Activated CD8-positive, alpha-beta memory T cell treated with anti-CD3 and anti-CD28 coated beads, Interleukin-2, amount 10 ng/mL, durations not matched to agents 7 days and 5 days (primary cell): ENCODE results near the gene UBL3. TPM values are rescaled to one million over a fixed set of nuclear protein-coding genes. Genes with fewer than 3 reads are reported as not detected.

Experiments used
- ATAC-seq: fragments of 150-1000 bp; cut with Tn5 transposase; one replicate; pipeline ENCODE4 v1.10.0; 2021; ENCODE audit warnings: moderate library complexity
- CTCF ChIA-PET: fragments of 350-600 bp; sonication (Branson Sonifier 250); formaldehyde crosslinking; loops from one replicate; lab custom pipeline; 2021; ENCODE audit warnings: antibody characterized with exemption; lab: Charles Lee
- DNase-seq: peaks from one replicate; pipeline ENCODE4 v3.0.0-alpha.2; 2020
- H3K27ac Mint-ChIP-seq: one replicate; pipeline ENCODE4 v1.8.0; 2021; ENCODE audit warnings: mild to moderate bottlenecking, mixed read lengths
- H3K27me3 Mint-ChIP-seq: one replicate; pipeline ENCODE4 v1.8.0; 2021; ENCODE audit warnings: mixed read lengths
- H3K36me3 Mint-ChIP-seq: one replicate; pipeline ENCODE4 v1.8.0; 2021; ENCODE audit warnings: mild to moderate bottlenecking, mixed read lengths
- H3K4me1 Mint-ChIP-seq: one replicate; pipeline ENCODE4 v1.8.0; 2021; ENCODE audit warnings: mixed read lengths
- H3K4me3 Mint-ChIP-seq: one replicate; pipeline ENCODE4 v1.8.0; 2021; ENCODE audit warnings: mild to moderate bottlenecking, moderate library complexity, mixed read lengths
- H3K9me3 Mint-ChIP-seq: one replicate; pipeline ENCODE4 v1.8.0; 2022; ENCODE audit warnings: low read depth, mixed read lengths
- total RNA-seq, 2 experiments: library from RNA; stranded (reverse); gene quantifications; one replicate each; pipeline ENCODE4 v1.2.3, GENCODE V29; 2021

Gene UBL3
- total RNA-seq, 2 experiments from 2014 or later: 9.6 to 10.2 TPM

- Mint-ChIP-seq H3K4me3 (no peak overlapping the region), H3K36me3 (peaks cover 4% of the 10 kb centered on the region), H3K9me3 (no peaks in the 10 kb centered on the region), H3K27ac (no peak overlapping the region), H3K27me3 (no peaks in the 10 kb centered on the region), H3K4me1 (peaks cover 8% of the 10 kb centered on the region)
- DNase-seq (no peak), ATAC-seq (no peak)
- CTCF ChIA-PET: no interaction called here
These were observed 49.7 kb downstream of the UBL3 start for GRCh38 chr13:29800687-29801086.

DNA sequence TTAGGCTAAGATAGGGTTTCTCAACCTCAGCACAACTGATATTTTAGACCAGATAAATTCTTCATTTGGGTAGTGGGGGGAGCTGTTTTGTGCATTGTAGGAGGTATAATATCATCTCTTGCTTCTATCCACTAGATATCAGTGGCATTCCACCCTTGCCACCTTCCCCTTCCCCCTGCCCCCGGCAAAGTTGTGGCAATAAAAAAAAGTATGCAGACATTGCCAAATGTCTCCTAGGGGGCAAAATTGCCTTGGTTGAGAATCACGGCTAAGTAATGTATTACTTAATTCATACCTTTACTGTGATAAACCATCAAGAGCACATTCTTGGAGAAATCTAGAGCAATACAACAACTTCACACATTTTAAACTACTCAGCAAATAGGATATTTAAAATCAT lies 51.4 kb downstream of the UBL3 start:
- ATAC-seq (no peak), DNase-seq (no peak)
- no peak overlapping the region for H3K27ac Mint-ChIP-seq
- no peaks in the 10 kb centered on the region for H3K36me3 Mint-ChIP-seq
- H3K4me3 Mint-ChIP-seq: no peak overlapping the region
- H3K9me3 Mint-ChIP-seq: no peaks in the 10 kb centered on the region
- CTCF ChIA-PET: no interaction called here
- peaks cover 7% of the 10 kb centered on the region for H3K4me1 Mint-ChIP-seq
- H3K27me3 Mint-ChIP-seq: no peaks in the 10 kb centered on the region

- DNase-seq: no peak
- CTCF ChIA-PET: interaction anchor here (1.0 kb wide), 1 partner anchor 323 kb away, joined by 3 read pairs; no protein-coding TSS in a partner anchor
These were observed 58.2 kb downstream of the UBL3 start for GRCh38 chr13:29791997-29792780.

DNA sequence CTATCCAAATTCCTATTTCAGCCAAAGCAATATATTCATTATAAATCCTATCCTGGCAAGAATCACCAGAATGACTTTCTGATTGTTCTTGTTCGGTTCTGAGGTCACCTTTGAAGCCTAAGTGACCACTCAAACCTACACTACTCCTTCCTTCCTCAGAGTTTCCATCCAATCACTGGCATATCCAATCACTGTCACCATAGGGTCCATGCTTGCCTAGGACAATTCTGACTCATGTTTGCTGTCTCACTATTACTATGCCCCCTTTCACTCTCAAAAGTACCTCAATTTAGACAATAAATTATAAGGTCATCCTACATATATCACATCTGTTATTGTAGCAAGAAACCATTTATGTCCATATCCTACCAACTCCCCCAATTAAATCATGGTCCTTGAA lies 58.9 kb downstream of the UBL3 start:
- Mint-ChIP-seq H3K36me3 (peaks cover 1% of the 10 kb centered on the region), H3K9me3 (no peaks in the 10 kb centered on the region), H3K27ac (no peak overlapping the region), H3K4me1 (peaks cover 11% of the 10 kb centered on the region), H3K4me3 (no peak overlapping the region), H3K27me3 (no peaks in the 10 kb centered on the region)
- CTCF ChIA-PET: no interaction called here
- ATAC-seq (peak; percentile 63), DNase-seq (no peak)

More at GRCh38 chr13:29791997-29792780, 58.2 kb downstream of the UBL3 start:
- no peak overlapping the region for H3K27ac Mint-ChIP-seq
- H3K27me3 Mint-ChIP-seq: no peaks in the 10 kb centered on the region
- no peaks in the 10 kb centered on the region for H3K9me3 Mint-ChIP-seq
- no peak overlapping the region for H3K4me3 Mint-ChIP-seq
- H3K36me3 Mint-ChIP-seq: peaks cover 1% of the 10 kb centered on the region
- no peak for ATAC-seq
- H3K4me1 Mint-ChIP-seq: peaks cover 11% of the 10 kb centered on the region

DNA sequence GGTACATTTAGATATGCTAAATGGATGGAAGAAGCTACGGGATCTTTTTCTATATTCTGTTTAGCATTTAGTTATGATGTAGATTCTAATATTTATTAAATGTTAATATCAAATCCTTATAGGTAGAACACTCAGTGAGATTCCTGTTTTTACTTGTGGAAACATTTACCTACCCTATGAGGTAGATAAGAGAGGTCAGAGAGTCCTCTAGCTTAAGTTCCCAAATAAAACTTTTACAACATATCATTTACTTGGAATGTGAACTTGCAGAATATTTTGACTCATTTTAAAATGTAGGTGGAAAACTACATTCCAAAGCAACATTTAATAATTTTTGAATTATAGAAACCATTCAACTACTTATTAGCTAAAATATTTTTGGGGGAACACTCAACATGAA lies 63.7 kb downstream of the UBL3 start:
- CTCF ChIA-PET: interaction anchor here (1.3 kb wide), 1 partner anchor 328 kb away, joined by 3 read pairs; no protein-coding TSS in a partner anchor
- Mint-ChIP-seq H3K4me1 (peaks cover 14% of the 10 kb centered on the region), H3K36me3 (peaks cover 1% of the 10 kb centered on the region), H3K27me3 (no peaks in the 10 kb centered on the region), H3K4me3 (no peak overlapping the region), H3K9me3 (no peaks in the 10 kb centered on the region), H3K27ac (no peak overlapping the region)
- no peak for ATAC-seq
- no peak for DNase-seq

DNA sequence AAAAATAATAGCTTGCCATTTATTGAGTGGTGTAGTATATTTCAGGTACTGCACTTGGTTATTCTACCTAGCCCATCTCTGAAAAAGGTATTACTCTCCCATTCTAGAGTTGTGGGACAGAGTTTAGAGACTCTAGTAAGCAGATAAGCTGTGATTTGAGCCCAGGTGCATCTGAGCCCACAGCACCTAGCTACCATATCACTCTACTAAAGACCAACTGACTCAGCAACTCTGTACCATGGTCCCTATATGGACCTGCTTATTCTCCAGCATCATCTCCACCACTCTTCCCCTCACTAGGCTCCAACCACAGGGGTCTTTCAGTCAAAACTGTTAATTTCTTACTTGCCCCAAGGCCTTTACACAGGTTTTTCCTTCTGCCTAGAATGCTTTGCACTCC lies 64.4 kb downstream of the UBL3 start:
- Mint-ChIP-seq H3K9me3 (no peaks in the 10 kb centered on the region), H3K4me3 (no peak overlapping the region), H3K27me3 (no peaks in the 10 kb centered on the region), H3K4me1 (peaks cover 9% of the 10 kb centered on the region), H3K27ac (no peak overlapping the region), H3K36me3 (peaks cover 1% of the 10 kb centered on the region)
- DNase-seq (no peak), ATAC-seq (no peak)
- CTCF ChIA-PET: interaction anchor here (1.2 to 1.3 kb wide), 2 partner anchors 15 to 329 kb away, joined by 3 to 4 read pairs; no protein-coding TSS in a partner anchor

DNA sequence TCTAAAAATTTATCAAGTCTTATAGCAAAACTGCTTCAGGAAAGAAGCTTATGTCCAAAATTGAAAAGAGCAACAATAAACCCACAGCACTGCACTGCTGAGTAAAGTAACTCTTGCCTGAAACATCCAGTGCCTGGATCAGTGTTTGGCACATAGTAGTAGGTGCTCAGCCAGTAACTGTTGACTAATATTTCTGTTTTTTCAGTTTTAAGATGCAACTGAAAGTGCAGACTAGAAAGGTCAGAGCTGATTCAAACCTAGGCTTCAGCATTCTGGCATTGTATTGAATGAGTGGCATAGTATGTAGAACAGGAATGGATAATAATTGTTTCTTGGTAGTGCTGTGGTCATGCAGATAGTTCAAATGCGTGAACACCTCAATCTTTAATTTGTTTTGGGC lies 67.6 kb downstream of the UBL3 start:
- DNase-seq: no peak
- Mint-ChIP-seq H3K36me3 (no peaks in the 10 kb centered on the region), H3K4me3 (no peak overlapping the region), H3K4me1 (peaks cover 9% of the 10 kb centered on the region), H3K27me3 (no peaks in the 10 kb centered on the region), H3K27ac (no peak overlapping the region), H3K9me3 (no peaks in the 10 kb centered on the region)
- CTCF ChIA-PET: interaction anchor here (1.0 to 1.6 kb wide), 4 partner anchors 11 to 332 kb away, joined by 3 to 5 read pairs (median 3); no protein-coding TSS in a partner anchor
- ATAC-seq: peak; percentile 47

DNA sequence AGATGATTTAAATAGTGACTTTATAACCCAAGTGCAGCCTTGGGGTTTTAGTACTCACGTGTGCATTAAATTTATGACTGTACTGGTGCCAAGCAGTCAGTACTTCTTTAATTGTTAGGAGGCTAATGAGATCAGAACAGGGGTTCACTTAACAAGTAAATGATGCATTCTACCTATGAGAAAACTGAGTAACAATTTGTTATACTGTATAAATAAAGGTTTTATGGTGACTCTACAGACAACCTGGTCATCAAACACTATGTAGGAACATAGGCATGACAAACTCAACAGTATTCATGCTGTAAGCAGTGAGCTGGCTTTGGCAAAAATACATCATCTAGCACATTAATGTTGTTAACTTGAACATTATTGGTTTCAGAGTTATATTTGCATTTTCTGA lies 75.6 kb downstream of the UBL3 start:
- no peak for ATAC-seq
- H3K27me3 Mint-ChIP-seq: no peaks in the 10 kb centered on the region
- H3K36me3 Mint-ChIP-seq: peaks cover 4% of the 10 kb centered on the region
- CTCF ChIA-PET: interaction anchor here (0.9 to 13.0 kb wide), 3 partner anchors 9 to 358 kb away, joined by 3 to 224 read pairs (median 4); no protein-coding TSS in a partner anchor
- no peak for DNase-seq
- H3K4me1 Mint-ChIP-seq: no peaks in the 10 kb centered on the region
- H3K4me3 Mint-ChIP-seq: no peak overlapping the region
- H3K9me3 Mint-ChIP-seq: no peaks in the 10 kb centered on the region
- no peak overlapping the region for H3K27ac Mint-ChIP-seq

DNA sequence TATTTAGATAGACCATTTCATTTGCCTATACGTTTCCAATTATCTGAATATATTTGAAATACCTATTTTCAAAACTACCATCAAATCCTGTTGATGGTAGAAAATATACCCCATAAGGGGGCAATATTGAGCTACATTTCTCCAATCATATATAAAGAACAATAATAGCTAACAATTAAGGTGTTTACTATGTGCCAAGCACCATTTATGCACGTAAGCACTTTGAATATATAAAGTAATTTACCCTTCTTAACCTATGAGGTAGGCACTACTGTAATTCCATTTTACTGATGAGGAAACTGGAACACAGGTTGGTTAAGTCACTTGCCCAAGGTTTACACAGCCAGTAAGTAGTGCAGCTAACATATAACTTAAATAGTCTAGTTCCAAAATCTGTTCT lies 79.2 kb downstream of the UBL3 start:
- peak; percentile 42 for ATAC-seq
- peaks cover 7% of the 10 kb centered on the region for H3K36me3 Mint-ChIP-seq

DNA sequence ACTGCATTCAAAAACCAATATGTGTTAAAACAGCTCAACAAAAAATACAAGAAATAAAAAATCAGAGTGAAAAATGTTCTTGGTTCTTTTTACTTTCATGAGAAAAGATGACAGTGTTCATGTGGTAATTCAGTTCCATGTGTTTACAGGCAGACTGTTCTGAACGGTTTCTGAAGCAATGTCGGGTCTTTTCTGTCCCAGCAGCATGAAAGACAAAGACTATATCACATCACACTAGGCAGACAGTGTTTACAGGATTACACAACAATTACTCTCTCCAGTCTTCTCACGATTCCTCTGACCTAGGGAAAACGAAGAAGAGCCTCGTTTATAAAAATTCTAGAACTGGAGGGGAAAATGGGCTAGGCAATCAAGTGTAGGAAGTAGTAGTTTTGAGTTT lies 83.4 kb downstream of the UBL3 start:
- H3K27ac Mint-ChIP-seq: no peak overlapping the region
- DNase-seq (no peak), ATAC-seq (no peak)
- no peaks in the 10 kb centered on the region for H3K9me3 Mint-ChIP-seq
- H3K36me3 Mint-ChIP-seq: peaks cover 6% of the 10 kb centered on the region
- no peaks in the 10 kb centered on the region for H3K27me3 Mint-ChIP-seq
- peaks cover 16% of the 10 kb centered on the region for H3K4me1 Mint-ChIP-seq
- no peak overlapping the region for H3K4me3 Mint-ChIP-seq
- CTCF ChIA-PET: interaction anchor here (13.0 kb wide), 1 partner anchor 347 kb away, joined by 224 read pairs; no protein-coding TSS in a partner anchor

More for the DNA sequence above, 79.2 kb downstream of the UBL3 start:
- Mint-ChIP-seq H3K4me3 (no peak overlapping the region), H3K4me1 (no peaks in the 10 kb centered on the region), H3K27ac (no peak overlapping the region), H3K27me3 (no peaks in the 10 kb centered on the region), H3K9me3 (no peaks in the 10 kb centered on the region)
- CTCF ChIA-PET: interaction anchor here (0.6 to 13.0 kb wide), 20 partner anchors 8 to 361 kb away, joined by 3 to 224 read pairs (median 4); partner anchors contain the start of gene UBL3
- DNase-seq: no peak

DNA sequence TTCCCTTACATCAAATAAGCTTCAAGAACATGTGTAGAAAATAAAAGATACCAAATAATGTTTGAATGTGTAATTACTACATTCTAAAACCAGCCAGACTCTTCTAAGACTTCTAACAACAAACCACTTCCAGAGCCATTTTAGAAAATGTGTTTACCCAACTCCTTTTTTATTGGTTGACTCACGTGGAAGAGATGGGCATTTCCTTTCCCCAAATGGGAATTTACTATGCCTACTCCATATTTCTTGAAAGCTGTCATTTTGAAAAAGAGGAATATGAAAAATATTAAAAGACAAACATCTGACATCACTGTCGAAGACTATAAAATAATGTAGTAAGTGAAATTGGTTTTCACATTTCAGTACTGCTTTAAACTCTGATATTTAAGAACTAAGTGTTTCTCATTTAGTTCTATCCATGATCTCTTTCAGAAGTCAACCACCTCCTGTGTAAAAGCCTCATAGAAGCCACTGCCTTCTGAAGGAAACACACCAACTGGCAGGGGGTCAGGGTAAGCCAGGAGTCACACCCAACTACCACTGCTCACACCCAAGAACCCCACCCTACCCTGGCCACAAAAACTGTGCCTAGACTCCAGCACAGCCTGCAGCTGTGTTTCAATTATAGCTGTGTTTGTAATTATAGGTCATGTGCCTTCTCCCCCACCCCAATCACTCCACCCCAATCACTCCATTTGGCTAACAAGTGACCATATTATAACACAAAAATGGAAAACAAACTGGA lies 86.8 kb downstream of the UBL3 start:
- CTCF ChIA-PET: interaction anchor here (1.2 to 13.0 kb wide), 5 partner anchors 8 to 369 kb away, joined by 3 to 224 read pairs (median 4); no protein-coding TSS in a partner anchor
- ATAC-seq (peak; percentile 76), DNase-seq (peak; percentile 55)
- Mint-ChIP-seq H3K4me1 (peaks cover 32% of the 10 kb centered on the region), H3K36me3 (peaks cover 10% of the 10 kb centered on the region), H3K27ac (peak overlapping the region; percentile 59), H3K27me3 (no peaks in the 10 kb centered on the region), H3K4me3 (no peak overlapping the region), H3K9me3 (peaks cover 5% of the 10 kb centered on the region)

DNA sequence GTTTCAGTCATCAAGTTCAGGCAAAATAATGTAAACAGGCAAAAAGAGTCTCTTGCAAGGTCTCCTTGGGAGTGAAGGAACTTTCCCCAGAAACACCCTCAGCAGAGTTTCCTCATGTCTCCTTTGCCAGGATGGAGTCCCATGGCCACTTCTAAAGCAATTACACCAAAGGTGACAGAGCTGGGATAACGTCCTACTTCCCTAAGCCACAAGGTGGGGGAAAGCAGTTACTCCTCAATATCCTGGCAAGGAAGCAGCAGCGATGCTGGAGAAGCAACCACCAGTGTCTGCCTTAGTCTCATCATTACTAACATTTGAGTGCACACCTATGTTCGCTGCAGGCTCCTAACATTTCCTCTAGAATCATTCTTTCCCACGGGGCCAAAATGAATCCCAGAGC lies 88.6 kb downstream of the UBL3 start:
- DNase-seq (no peak), ATAC-seq (no peak)
- CTCF ChIA-PET: interaction anchor here (1.4 to 1.7 kb wide), 2 partner anchors 22 to 353 kb away, joined by 3 to 5 read pairs; no protein-coding TSS in a partner anchor
- Mint-ChIP-seq H3K27ac (no peak overlapping the region), H3K4me1 (peaks cover 35% of the 10 kb centered on the region), H3K4me3 (no peak overlapping the region), H3K9me3 (peaks cover 5% of the 10 kb centered on the region), H3K36me3 (peaks cover 7% of the 10 kb centered on the region), H3K27me3 (no peaks in the 10 kb centered on the region)

GRCh38 chr13:29761160-29761559 lies 89.3 kb downstream of the UBL3 start:
- no peak overlapping the region for H3K27ac Mint-ChIP-seq
- H3K4me3 Mint-ChIP-seq: no peak overlapping the region
- CTCF ChIA-PET: no interaction called here
- ATAC-seq (no peak), DNase-seq (no peak)
- H3K27me3 Mint-ChIP-seq: no peaks in the 10 kb centered on the region
- H3K36me3 Mint-ChIP-seq: peaks cover 5% of the 10 kb centered on the region
- peaks cover 35% of the 10 kb centered on the region for H3K4me1 Mint-ChIP-seq
- H3K9me3 Mint-ChIP-seq: peaks cover 5% of the 10 kb centered on the region
